HG03378 (cell line): ENCODE data around the gene KCNJ10.
"Not testable (repeated sequence)": the region's sequence is repeated elsewhere in the genome, so short reads cannot be mapped to it uniquely, and the experiment has no call there.

ENCODE experiments used
- ATAC-seq: cut with Tn5 transposase; IDR thresholded peaks from one replicate; pipeline ENCODE4 v1.9.1; 2021; ENCODE audit warnings: mild to moderate bottlenecking, moderate library complexity; ENCODE audit not compliant: unreplicated experiment

The KCNJ10 gene

DNA sequence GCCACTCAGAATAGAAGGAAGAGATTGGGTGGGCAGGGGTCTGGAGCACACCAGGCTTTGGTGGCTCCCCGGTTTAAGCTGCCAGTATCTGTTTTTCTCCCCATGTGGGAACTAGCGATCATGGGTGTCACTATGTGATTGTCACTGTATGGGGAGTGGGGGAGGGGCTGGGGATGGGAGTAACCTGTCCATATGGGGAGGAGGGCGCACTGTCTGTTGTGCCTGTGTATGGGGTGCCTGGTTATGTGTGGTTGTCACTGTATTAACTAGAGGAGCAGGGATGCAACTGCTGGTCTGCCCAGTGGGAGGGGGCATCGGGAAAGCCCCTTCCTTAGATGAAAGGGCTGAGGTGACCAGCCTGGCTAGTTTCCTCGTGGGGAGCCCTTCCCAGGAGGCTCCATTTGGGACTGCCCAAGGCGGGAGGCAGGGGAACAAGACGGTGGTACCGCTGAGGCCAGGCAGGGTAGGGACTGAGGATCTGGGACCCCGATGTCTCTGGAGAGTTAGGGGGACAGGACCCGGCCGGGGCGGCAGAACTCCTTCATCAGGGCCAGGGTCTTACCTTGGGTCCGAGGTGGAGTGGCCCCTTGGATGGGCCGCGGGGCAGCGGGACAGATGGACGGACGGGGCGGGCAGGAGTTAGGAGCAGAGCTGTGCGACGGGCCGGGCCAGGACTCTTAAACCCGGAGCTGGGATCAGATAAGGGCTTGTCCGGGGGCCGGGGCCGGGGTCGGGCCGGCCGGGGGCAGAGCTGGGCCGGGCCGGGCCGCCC lies at the start of gene KCNJ10:
Gene KCNJ10 (minus strand): TSS at position 701 of the 772 bp plus-strand sequence. CDS start 27,628 bp downstream, outside the sequence.
- no peak for ATAC-seq

DNA sequence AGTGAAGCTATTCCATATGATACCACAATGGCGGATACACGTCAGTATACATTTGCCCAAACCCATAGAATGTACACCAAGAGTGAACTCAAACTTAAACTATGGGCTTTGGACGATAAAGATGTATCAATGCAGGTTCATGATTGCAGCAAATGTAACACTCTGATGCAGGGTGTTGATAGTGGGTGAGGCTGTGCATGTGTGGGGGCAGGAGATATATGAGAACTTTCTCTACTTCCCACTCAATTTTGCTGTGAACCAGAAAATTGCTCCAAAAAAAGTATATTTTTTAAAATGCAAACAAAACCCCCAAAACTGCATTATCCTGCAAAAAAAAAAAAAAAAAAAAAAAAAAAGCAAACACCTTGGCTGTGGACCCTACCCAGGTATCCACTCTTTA lies 49.0 kb upstream of the KCNJ10 start:
- no peak for ATAC-seq

DNA sequence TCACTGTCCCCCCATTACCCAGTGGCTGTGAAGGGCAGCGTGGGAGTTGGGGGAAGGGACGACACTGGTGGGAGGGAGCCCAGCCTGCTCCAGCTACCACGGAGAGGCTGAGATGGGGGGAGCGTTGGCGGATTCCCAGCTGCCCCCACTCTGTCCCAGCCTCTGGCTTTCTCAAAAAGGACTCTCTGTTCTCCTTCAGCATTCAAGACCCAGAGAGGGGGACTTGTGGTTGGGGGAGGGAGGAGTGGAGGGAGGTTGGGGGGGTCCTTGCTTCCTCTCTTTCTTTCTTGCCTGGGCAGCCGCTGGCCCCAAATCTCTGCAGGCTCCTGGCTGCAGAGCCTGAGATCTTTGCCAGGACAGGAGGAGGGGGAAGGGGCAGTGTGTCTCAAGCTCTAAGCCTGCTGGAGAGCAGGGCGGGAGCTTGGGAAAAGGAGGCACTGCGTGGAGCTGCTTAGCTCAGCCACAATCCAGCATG lies 47.8 kb upstream of the KCNJ10 start:
- ATAC-seq, result no peak

DNA sequence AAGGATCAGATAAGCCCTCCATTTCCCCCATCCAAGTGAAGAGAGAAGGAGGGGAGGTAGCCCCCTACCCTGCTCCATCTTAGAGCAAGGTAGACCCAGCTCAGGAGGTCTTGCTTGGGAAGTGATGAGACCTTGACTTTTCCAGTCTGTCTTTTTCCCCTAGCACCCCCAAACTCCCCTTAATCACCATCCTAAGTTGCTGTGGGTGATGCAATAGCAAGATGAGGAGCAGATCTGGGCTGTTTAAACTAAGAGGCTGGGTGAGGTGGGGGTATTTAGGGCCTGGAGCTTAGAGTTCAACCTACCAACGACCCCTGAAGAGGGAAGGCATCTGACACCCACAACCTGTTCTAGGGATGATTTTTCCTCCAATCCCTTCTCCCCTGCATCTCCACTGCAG lies 47.3 kb upstream of the KCNJ10 start:
- no peak for ATAC-seq

DNA sequence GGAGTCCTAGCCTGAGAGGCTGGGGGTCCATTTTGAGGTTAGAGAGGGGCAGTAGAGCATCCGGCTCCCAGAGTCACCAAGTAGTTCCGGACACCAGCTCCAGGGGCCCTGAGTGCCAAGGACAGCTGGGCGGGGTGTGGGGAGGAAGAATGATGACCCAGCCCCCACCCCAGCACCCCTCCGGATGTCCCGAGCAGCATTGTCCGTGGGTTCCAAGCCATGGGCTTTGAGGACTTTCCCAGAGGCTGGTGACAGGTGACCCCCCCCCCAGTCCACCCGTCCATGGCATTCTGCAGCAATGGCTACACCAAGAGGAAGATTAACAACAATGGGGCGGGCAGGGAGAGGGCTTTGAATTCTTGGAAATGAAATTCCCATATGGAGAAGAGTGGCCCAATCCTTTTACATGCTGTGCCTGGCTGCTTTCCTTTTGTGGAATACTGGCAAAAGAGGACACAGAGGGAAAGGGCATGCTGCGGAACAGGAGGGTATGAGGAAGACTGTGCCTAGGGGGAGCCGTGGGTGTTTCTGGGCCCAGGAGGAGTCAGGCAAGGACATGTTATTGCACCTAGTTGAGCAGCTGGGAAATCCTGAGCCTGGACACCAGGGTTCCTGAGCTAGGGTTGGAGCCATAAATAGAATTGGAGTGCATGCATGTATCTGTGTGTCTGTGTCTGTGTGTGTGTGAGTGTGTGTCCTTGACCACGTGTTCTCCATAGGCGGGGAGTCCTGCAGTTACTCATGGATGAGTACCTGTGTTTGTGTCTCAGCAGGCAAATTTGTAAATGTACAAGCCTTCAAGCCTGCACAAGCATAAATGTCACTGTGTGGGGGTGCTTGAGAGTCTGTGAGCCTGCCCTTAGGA lies 46.6 kb upstream of the KCNJ10 start:
- no peak for ATAC-seq

DNA sequence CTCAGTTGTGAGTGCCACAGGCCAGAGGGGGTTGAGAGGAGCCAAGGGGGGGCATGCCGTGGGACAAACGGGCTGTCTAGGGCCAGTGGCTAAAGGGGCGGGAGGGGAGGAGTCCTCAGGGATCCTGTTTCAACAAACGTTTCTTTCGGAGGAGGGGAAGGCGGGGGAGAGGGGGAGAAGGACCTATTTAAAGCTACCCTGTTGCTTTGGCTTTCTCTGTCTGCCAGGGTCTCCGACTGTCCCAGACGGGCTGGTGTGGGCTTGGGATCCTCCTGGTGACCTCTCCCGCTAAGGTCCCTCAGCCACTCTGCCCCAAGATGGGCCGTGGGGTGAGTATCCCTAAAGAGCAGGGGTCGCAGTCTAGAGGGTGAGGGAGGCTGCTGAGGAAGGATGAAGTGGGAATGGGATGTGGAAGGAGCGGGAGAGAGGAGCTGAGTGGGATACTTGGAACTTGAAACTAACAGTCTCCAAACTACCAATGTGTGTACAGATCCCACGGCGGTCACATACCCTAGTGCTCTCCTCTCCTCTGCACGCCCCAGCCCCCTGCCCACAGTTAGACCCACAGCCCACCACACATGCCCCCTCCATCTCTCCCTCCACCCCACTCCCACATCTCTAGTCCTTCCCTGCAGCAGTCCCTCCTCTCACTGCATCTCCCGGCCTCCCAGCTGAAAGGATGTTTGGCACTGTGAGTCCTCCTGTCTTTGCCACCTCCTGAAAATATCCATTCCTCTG lies 45.8 kb upstream of the KCNJ10 start, which contains the start of gene ATP1A2:
Gene ATP1A2 (plus strand): TSS at position 215 of the 738 bp plus-strand sequence. CDS start 103 bp downstream, at position 318.
- ATAC-seq, result no peak

DNA sequence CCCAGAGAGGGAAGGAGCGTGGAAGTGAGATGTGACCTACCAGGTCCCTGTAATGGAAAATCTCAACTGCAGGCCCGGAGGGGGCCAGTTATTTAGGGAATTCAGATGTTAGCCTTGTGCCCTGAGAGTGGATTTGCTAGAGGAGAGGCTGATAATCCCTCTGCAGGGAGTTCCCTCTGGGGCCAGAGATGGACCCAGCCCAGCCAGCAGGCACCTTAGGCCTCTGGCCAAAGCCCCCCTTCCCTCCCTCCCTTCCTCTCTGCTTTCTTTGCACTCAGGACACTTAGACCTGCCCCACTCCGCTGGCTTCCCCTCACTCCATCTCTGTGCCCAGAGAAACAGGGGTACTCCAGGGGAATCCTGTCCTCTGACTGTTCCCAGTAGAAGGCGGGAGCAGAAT lies 44.1 kb upstream of the KCNJ10 start:
- no peak for ATAC-seq

DNA sequence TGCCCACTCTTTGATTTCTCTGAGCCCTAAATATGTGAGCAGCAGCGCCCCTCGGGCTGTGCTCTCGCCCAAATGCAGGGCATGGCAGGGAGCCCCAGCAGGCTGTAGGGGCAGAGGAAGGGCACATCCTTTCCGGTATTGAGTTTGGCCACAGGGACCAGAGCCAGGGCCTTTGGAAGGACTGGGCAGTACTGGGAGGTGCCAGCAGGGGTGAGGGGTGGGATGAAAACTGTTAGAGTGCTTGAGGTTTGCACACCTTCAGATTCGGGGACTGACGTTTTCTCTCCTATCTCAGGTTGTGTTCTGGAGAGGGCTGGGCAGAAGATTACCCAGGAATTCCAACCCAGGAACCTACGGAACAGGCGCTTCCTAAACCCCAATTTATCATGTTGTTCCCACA lies 43.4 kb upstream of the KCNJ10 start:
- ATAC-seq, result no peak

DNA sequence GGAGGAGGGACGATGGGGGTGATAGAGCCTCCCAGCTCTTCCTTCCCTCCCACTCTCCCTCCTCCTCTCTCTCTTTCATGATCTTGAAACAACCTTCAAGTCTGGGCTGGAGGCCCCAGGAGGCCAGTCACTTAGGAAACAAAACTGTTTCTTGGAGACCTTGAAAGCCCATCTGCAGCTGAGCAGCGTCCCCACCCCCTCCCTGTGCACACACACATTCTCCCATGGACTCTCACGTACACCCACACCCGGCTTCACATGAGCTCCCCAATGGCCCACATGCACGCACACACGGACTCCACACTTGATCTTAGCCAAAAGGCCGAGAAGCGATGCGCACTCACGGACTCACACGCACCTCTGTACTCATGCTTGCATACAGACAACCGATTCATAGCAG lies 42.4 kb upstream of the KCNJ10 start:
- no peak for ATAC-seq

DNA sequence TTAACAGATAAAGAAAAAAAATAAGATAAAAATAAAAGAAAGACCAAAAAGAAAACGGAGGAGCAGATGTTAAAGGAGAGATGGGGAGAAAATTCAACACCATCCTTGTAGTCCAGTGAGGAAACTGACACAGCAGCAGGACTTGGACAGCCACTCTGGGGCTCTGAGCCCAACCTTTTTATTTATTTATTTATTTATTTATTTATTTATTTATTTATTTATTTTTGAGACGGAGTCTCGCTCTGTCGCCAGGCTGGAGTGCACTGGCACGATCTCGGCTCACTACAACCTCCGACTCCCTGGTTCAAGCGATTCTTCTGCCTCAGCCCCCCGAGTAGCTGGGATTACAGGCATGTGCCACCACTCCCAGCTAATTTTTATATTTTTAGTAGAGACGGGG lies 41.5 kb upstream of the KCNJ10 start:
- ATAC-seq, result not testable (repeated sequence)

DNA sequence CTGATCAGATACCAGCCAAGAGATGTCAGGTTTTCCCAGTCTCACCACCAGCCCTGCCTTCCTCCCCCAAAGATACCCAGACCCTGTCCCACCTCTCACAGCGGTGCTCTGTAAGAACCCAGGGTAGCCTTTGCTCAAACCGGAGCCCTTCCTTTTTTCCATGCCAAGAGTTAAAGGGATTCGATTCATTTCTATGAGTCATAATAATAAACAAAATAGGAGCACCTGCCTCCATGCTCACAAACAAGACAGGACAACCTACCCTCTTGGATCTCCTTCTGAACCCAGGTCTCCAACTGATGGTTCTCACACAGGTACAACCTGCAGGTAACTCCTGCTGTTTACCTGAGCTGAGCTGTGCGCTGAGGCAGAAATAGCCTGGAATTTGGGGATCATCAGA lies 39.7 kb upstream of the KCNJ10 start:
- ATAC-seq, result no peak

DNA sequence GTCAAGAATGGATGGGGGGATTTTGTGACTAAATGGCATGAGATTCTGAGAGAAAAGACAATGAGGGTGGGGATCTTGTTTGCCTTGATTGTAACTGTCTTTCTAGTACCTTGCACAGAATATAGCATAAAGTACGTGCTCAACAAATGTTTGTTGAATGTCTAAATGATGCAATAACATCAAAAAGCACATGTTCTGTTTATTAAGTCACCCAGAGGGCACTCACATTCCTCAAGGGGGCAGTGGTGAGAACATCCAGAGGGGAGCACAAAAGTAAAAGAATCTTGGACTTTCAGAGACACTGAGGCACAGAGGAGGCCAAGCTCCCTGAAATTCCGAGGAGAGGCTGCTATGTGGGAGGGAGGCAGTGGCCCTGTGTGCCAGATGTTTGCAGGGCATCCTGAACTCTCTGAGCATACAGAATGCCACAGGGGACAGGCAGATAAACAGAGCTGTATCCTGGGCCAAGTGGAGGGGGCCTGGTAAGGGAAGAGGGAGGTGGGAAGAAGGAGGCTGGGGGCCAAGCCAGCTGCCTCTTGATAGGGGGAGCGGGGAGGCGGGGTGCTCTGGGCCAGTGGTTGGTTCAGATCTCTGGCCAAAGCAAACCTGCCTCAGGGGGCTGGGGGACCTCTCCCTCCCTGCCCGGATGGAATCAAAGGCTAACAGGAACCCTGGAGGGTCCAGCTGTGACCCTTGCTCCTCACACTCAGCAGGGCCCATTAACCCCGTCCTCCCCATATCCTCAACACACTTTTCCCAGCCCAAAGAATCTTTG lies 39.1 kb upstream of the KCNJ10 start:
- ATAC-seq, result no peak

DNA sequence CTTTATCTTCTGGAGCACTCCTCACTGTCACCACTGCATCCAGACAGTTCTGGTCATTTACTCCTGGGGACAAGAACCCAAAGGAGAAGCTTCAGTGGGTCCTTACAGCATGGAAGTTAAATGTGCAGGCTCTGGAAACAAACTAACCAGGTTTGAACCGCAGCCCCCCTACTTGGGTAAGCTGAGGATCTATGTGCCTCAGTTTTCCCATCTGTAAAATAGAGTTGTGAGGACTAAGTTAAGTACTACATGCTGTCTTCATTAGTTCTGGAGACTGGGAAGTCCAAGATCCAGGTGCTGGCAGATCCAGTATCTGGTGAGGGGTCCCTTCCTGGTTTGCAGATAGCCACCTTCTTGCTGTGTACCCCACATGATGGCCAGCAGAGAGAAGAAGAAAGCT lies 37.6 kb upstream of the KCNJ10 start:
- no peak for ATAC-seq

DNA sequence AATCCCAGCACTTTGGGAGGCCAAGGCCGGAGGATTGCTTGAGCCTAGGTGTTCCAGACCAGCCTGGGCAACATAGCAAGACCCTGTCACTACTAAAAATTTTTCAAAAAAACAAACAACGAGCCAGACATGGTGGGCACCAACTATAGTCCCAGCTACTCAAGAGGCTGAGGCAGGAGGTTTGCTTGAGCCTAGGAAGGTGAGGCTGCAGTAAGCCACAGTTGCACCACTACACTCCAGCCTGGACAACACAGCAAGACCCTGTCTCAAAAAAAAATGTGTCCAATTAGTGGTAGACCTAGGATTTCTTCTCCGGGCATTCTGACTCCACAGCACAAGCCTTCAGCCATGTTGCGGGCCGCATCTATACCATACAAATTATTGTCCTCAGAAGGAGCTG lies 35.2 kb upstream of the KCNJ10 start:
- ATAC-seq, result no peak

DNA sequence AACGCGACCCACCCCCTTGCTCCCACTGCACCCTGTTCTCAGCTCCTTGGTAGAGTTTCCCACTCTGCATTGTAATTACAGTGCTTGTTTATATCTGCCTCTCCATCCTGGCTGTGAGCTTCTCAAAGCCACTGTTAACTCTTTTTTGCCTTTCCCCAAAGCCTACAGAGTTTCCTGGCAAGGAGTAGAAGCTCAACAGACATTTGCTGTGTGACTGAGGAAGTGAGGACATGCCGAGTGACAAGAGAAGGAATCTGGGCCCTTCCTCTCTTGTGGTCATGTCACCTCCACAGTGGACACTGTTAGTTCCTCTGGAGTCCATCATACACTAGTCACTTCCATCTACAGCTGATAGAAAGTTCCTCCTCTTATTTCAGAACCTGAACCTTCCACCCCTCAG lies 34.5 kb upstream of the KCNJ10 start:
- no peak for ATAC-seq

DNA sequence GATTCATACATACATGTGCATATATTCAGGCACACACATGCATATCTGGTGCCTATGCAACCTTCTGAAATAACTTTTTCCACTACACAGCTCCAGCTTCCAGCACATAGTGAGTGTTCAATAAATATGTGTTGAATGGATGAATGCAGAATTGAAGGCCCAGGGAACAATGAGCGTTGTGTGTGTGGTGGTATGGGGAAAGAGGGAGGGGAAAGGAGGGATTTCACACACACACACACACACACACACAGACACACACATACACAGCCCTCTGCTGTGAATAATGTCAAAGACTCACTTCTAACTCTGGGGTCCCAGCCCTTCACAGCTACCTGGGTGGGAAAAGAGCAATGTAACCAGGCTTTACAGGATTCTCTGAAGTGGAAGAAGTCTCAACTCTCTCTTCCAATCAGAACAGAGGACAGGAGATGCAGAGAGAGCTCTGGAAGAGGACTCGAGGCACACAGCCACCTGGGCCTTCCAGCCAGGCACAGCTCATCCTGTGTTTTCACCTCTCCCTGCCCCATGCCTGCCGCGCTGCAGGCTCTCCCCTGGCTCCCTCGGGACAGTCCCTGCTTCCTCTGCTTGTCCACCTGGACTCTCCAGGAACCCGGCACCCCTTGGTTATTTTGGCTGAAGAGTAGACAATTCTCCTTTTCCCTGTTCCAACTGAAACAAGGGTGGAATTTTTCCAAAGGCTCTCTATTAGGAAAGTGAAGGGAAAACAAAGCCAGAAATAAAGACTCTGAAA lies 33.9 kb upstream of the KCNJ10 start:
- no peak for ATAC-seq

DNA sequence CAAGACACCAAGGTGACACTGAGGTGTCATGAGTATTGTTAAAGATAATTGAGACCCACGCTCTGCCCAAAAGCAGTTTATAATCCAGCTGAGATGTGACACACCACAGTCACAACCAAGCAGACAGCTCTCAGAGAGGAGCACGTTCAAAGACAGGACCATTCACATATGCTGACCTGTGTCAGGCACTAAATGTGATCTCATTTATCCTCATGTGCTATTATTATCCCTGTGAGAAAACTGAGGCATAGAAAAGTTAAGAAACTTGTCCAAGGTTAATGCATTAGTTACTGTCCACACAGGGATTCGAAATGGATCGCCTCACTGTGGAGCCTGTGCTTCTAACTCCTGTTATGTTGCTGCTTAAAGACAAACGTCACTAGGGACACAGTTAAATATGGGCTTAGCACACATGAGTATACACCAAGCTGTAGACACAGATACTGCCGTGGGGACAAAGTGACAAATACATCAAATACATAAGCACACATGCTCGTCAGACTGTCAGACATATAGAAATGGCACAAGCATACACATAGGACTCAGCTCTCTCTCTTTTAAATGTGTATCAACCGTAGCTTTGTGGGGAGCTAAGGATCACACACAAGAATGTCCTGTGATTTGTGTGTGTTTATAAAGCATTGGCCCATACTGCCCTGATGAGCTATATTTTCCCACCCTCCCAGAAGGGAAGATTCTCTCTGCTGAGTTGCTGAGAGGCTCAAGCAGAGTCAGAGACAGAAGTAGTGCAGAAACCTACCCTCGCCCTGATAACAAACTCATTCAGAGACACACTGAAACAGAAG lies 32.0 kb upstream of the KCNJ10 start:
- ATAC-seq, result no peak

DNA sequence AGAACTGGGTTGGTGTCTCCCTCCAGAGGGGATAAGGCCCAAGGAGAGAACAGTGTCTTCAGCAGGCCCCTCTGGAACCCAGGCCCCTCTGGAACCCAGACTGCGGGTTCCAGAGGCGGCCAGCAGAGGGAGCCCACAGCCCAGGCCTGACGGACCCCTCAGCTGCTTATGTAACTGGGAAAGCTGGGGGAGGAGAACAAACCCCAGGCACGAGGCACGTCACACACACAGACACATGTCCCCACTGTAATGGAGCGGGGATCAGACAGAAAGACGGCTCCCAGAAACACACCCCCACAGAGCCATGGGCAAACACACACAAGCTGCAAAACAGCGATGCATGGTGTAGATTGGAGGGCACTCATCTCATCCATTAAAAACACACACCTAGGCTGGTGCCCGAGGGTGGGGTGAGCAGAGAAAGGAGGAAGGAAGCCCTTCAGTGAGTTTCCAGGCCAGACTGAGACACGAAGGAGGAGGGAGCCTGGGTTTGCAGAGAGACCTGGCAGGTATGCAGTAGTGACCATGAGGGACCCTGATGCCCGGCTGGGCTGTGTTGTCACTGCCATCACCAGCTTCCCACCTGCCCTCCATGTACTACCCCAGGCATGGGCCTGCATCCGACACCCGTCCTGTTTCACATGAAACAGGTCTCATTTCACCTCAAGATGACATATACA lies 31.2 kb upstream of the KCNJ10 start:
- ATAC-seq, result no peak
